ENCODE results near the gene SMAD5. TPM values are rescaled to one million over a fixed set of nuclear protein-coding genes. Genes with fewer than 3 reads are reported as not detected.

The SMAD5 gene
- total RNA-seq, 2 donors from 2014 or later, result 51.9 to 64.1 TPM

GRCh38 chr5:136221340-136221739 lies 88.7 kb downstream of the SMAD5 start:
- Histone ChIP-seq H3K27ac (no peak overlapping the region), H3K9me3 (no peaks in the 10 kb centered on the region), H3K4me1 (no peaks in the 10 kb centered on the region), H3K4me3 (no peak overlapping the region), H3K9ac (ENCODE audit: low read depth in 2 of 2, low read length in 2 of 2) (no peak overlapping the region), H3K27me3 (no peaks in the 10 kb centered on the region), H3K36me3 (no peaks in the 10 kb centered on the region)
- no peak for DNase-seq
- intact Hi-C loops (cut with DNase I), result no loop called here
- no peak for TF ChIP-seq CTCF (IDR thresholded peaks at IDR 0.05)

- intact Hi-C loops (cut with DNase I), result no loop called here
- Histone ChIP-seq H3K27me3 (no peaks in the 10 kb centered on the region), H3K9me3 (no peaks in the 10 kb centered on the region), H3K4me1 (no peaks in the 10 kb centered on the region), H3K27ac (no peak overlapping the region), H3K36me3 (no peaks in the 10 kb centered on the region), H3K4me3 (no peak overlapping the region), H3K9ac (ENCODE audit: low read depth in 2 of 2, low read length in 2 of 2) (no peak overlapping the region)
- DNase-seq, result no peak
- TF ChIP-seq CTCF (IDR thresholded peaks at IDR 0.05), result no peak
Measured at GRCh38 chr5:136222580-136223235, 90.1 kb downstream of the SMAD5 start.

- Histone ChIP-seq H3K4me3 (no peak overlapping the region), H3K9ac (ENCODE audit: low read depth in 2 of 2, low read length in 2 of 2) (no peak overlapping the region), H3K27me3 (no peaks in the 10 kb centered on the region), H3K27ac (no peak overlapping the region), H3K4me1 (no peaks in the 10 kb centered on the region), H3K36me3 (no peaks in the 10 kb centered on the region), H3K9me3 (no peaks in the 10 kb centered on the region)
- no peak for DNase-seq
- intact Hi-C loops (cut with DNase I), result no loop called here
- no peak for TF ChIP-seq CTCF (IDR thresholded peaks at IDR 0.05)
Measured at GRCh38 chr5:136225796-136226195, 93.2 kb downstream of the SMAD5 start.

- DNase-seq, result no peak
- H3K9ac ChIP-seq (ENCODE audit: low read depth in 2 of 2, low read length in 2 of 2), result no peak overlapping the region
- H3K4me3 ChIP-seq, result no peak overlapping the region
- H3K27me3 ChIP-seq, result no peaks in the 10 kb centered on the region
- H3K36me3 ChIP-seq, result no peaks in the 10 kb centered on the region
- H3K9me3 ChIP-seq, result no peaks in the 10 kb centered on the region
- TF ChIP-seq CTCF (IDR thresholded peaks at IDR 0.05), result no peak
- intact Hi-C loops (cut with DNase I), result no loop called here
- H3K4me1 ChIP-seq, result no peaks in the 10 kb centered on the region
- H3K27ac ChIP-seq, result no peak overlapping the region
Measured at GRCh38 chr5:136226401-136226800, 93.8 kb downstream of the SMAD5 start.

DNA sequence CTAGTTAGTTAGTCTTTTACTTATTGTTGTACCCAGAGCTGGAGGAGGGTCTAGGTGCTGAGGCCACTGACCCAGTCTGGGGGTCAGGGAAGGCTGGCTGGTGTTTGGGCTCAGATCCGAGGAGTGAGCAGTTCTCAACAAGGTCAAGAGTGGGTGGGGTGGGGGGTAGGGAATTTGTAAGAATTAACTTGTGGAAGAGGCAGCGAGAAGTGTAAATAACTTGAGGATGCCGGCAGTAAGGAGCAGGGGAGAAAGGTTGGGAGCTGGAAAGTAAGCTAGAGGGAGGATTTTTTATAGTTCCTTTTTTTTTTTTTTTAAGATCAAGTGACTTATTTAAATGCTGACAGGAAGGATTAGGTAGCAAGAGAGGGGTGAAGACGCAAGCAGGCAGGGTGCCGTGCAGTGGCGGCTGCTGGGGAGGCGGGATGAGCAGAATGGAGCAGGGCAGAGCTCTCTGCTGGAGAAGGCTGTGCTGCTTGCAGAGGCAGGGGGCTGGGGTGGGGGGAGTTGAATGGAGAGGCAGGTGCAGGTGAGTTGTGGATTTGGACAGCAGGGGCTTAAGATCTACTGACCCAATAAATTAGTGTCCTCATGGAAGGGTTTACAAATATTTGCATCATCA lies 95.6 kb downstream of the SMAD5 start:
- H3K4me1 ChIP-seq, result no peaks in the 10 kb centered on the region
- no peak overlapping the region for H3K4me3 ChIP-seq
- no peak for DNase-seq
- TF ChIP-seq CTCF (IDR thresholded peaks at IDR 0.05), result no peak
- no peaks in the 10 kb centered on the region for H3K9me3 ChIP-seq
- intact Hi-C loops (cut with DNase I), result no loop called here
- no peak overlapping the region for H3K27ac ChIP-seq
- no peaks in the 10 kb centered on the region for H3K27me3 ChIP-seq
- no peak overlapping the region for H3K9ac ChIP-seq (ENCODE audit: low read depth in 2 of 2, low read length in 2 of 2)
- H3K36me3 ChIP-seq, result no peaks in the 10 kb centered on the region

All from colonic mucosa (tissue), 4 donors.